GM12874 (cell line): ENCODE data around the gene LIX1.

ENCODE experiments used
- TF ChIP-seq, protein P1 (sequence below): IDR thresholded peaks from 2 replicates; pipeline ENCODE4 v1.5.1; 2011; ENCODE audit warnings: low read depth, mild to moderate bottlenecking, control low read depth, low read length, moderate library complexity; ENCODE audit not compliant: insufficient read depth

Gene LIX1

DNA sequence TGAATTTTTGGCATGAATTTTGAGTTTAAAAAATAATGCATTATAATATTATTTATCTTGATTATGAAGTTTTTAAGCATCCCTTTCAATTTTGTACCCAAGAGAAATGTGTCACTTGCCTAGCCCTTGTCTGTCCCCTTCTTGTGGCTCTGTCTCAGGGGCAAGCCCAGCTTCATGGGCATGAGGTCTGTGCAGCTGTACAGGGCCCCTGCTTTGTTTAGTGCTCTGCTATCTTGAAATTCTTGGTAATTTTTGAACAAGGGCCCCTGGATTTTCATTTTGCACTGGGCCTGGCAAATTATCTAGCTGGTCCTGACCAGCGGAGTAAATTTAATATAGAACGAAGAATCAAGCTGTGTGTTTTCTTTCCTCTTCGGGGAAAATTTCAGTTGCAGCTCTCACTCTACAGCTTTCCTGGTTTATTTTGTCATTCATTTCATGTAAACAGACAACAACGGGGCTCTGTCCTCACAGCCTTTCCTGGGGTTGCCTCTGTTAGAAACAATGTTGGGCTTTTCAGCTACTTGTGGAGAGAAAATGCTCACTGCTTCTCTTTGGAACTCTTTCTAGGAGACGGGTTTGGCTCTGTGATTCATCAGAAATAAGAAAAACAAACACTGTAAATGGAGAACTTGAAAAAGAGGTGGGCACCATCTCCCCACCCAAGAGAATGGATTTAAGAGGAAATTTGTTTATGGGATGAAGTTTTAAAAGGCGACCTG lies 41.1 kb downstream of the LIX1 start:
- TF ChIP-seq, protein P1, sequence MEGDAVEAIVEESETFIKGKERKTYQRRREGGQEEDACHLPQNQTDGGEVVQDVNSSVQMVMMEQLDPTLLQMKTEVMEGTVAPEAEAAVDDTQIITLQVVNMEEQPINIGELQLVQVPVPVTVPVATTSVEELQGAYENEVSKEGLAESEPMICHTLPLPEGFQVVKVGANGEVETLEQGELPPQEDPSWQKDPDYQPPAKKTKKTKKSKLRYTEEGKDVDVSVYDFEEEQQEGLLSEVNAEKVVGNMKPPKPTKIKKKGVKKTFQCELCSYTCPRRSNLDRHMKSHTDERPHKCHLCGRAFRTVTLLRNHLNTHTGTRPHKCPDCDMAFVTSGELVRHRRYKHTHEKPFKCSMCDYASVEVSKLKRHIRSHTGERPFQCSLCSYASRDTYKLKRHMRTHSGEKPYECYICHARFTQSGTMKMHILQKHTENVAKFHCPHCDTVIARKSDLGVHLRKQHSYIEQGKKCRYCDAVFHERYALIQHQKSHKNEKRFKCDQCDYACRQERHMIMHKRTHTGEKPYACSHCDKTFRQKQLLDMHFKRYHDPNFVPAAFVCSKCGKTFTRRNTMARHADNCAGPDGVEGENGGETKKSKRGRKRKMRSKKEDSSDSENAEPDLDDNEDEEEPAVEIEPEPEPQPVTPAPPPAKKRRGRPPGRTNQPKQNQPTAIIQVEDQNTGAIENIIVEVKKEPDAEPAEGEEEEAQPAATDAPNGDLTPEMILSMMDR: no peak

DNA sequence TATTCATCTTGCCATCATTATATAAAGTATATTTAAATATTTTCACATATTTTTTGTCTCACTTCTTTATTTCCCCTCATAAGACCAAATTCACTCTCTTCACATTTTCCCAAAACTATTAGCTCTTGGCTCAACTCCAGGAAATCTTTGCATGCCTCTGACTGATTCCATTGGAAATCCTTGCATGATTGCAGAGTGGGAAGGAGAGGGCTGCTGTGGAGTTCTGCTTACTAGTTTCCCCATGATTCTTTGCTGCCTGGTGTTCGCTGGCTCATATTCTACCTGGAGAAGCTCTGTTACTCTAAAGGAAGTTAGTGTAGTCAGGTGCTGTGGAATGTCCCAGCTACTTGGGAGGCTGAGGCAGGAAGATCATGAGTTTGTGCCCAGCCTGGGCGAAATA lies 41.9 kb downstream of the LIX1 start:
- TF ChIP-seq, protein P1: no peak

DNA sequence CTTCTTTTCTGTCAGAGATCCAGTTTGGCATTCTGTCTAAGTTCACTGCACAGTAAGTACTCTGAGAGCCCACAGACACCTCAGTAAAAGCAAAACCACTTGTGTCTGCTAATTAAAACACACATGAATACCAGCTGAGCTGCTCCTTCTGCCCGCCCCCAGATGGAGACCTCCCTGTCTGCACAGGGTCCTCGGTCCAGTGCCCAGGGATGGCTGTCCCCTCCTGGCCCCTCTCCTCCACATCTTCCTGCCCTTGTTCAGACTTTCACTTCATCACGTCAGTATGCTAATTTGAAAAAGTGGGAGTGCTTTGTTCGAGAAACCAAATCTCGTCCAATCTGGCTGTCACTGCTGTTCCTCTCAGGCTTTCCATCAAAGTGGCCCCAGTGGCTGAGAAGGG lies 43.5 kb downstream of the LIX1 start:
- TF ChIP-seq, protein P1: no peak

DNA sequence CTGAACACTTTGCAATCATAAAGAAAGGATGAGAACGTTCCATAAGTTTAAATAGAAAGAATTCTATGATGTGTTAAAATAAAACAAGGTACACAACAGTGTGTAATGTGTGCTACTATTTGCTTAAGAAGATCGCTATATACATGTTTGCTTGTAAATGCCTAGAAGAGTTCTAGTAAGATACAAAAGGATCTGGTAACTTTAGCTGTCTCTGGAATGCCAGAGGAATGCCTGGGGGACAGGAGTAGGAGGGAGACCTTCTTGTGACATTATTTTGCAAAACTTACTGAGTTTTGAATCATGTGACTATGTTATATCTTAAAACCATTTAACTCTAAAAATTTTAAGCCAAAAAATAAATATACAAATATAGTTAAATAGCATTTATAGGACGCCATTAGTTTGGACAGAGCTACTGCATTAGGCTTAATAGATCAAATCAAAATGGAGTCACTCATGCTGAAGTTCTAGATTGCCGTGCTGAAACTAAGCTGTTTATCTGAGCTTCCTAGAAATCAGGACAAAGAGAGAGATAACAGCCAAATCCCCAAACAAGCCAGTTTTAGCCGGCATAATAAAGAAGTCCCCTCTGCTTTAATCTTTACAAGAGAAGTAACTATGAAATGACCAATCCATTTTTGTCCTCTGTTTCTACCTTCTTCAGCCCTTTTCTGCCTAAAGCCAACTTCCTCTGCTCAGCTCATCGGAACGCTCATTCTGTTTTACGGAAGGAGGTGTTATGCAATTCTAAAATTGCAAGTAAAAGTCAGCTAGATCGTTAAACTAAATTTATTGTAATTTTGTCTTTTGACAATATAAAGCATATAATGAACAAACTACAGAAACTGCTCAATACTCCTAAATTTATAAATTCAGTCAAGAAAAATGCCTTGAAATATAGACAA lies 44.8 kb downstream of the LIX1 start:
- TF ChIP-seq, protein P1: no peak

DNA sequence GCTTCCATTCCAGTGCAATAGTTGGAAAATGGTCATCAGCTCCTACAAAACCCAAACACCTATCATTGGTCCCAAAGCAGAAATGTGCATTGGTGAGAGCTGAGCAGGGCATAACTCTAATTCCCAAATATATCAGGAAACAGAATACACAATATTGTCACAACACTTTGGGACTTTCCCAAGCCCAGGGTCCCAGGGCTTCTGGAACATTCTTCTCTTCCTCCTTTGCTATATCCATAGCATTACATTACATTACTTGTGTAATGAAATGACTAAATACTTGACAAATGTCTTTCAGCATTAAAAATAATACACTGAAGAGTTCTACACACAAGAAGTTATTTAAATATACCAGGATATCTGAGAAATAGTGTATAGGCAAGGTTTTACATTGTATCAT lies 45.6 kb downstream of the LIX1 start:
- TF ChIP-seq, protein P1: no peak

DNA sequence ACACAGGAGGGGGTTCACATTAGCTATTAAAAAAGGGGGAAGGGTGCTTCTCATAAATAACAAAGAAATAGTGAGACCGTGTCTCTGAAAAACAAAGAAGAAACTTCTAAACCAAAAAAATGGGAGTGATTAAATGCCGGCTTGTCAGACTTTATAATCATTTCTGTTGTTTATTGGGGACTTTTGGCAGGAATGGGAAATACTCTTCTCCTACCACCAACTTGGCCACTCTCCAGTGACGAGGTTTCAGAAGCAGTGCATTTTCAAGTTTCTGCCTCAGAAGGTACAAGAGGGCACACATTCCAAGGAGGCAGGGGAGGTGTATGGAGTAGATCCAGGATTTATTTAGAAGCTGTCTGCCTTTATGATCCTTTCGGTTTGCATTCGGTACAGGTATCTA lies 46.2 kb downstream of the LIX1 start:
- TF ChIP-seq, protein P1: no peak

DNA sequence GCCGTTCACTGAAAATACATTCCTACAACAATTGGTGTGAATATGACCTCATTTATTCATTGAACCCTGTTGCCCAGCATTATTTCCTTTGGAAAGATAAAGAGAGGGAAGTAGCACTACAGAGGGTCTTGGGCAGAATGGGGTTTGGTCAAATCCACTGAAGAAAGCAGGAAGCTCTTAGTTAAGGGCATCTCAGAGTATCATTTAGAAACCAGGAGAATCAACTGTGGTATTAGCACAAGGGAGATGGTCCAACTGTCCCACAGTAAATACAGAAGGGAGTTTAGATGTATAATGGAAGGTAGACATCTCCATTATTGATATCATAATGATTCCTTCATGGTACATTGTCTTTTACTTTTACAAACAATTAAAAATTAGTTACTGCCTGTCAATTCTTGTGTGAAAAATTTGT lies 47.1 kb downstream of the LIX1 start:
- TF ChIP-seq, protein P1: no peak
